ENCODE measurements around the gene KLLN. TPM values are rescaled to one million over a fixed set of nuclear protein-coding genes. Genes with fewer than 3 reads are reported as not detected.
A peak's percentile ranks its signal among the peaks of the same experiment; 100 is the strongest.

Gene KLLN
- total and polyA plus RNA-seq, 2 of the 13 experiments (the other 11 are each of a cell fraction or from before 2014, with no cell fraction given): 0.08 to 0.44 TPM

GRCh38 chr10:87878664-87879459 lies 15.5 kb upstream of the KLLN start:
- peaks cover 41% of the 10 kb centered on the region for H3K79me2 ChIP-seq (ENCODE audit: insufficient read depth, low read length)
- H3K4me3 ChIP-seq (replicated peaks in 1 of 3; ENCODE audit: insufficient read depth in 1 of 3, low read depth in 2 of 3, low read length in 3 of 3): no peak overlapping the region
- H3K9me3 ChIP-seq (ENCODE audit: low read length): no peaks in the 10 kb centered on the region
- CTCF ChIA-PET (ENCODE audit: low intra/inter-chr PET ratio, low total read pairs): no interaction called here
- no peak overlapping the region for H3K4me2 ChIP-seq (ENCODE audit: low read depth, low read length)
- BruUV-seq (replicated peaks): no TSS peak
- 0 out of 5 replicates have a peak, but pooled peaks cover 0 to 3% of the 10 kb centered on the region in 2 experiments for H3K36me3 ChIP-seq (replicated peaks in 1 of 2; ENCODE audit: control insufficient read depth in 1 of 2, insufficient read depth in 2 of 2, low read length in 2 of 2)
- H3K27ac ChIP-seq (ENCODE audit: extremely low read length, insufficient read depth, low read length): no peak overlapping the region
- DNase-seq (ENCODE audit: low spot score): no peak
- H3K9ac ChIP-seq (ENCODE audit: insufficient read depth, low read depth, low read length): no peak overlapping the region
- no peak for ATAC-seq
- peaks cover 5% of the 10 kb centered on the region; the same call in 1 of the 2 replicates for H4K20me1 ChIP-seq (ENCODE audit: insufficient read depth, low read length)
- POLR2A ChIA-PET: interaction anchor here (1.2 kb wide), 1 partner anchor 17 kb away, joined by 3 read pairs; no protein-coding TSS in a partner anchor
- WGBS (ENCODE audit: low lambda C conversion rate): 95% methylated on average over 9 of the region's 9 CpGs
- peaks cover 4% of the 10 kb centered on the region for H3K4me1 ChIP-seq (ENCODE audit: insufficient read depth, low read length)
- TF ChIP-seq MAFF (IDR thresholded peaks at IDR 0.05; ENCODE audit: low read depth, low read length) (peak; percentile 87), ZNF614 (CRISPR knock-in tag; IDR thresholded peaks at IDR 0.05; ENCODE audit: borderline replicate concordance) (no peak), TCF12 (IDR thresholded peaks at IDR 0.05) (no peak), TCF12 (CRISPR knock-in tag; IDR thresholded peaks at IDR 0.05) (no peak), ZNF224 (CRISPR knock-in tag; IDR thresholded peaks at IDR 0.05) (no peak), MAFK (conservative IDR thresholded peaks at IDR 0.05 in 1 of 2, IDR thresholded peaks at IDR 0.05 in 1 of 2; ENCODE audit: low read length in 2 of 2) (peak; percentile 74 to 89)
- H2AFZ ChIP-seq (ENCODE audit: low read length): no peak overlapping the region
- in situ Hi-C loops (cut with HindIII; ENCODE audit: extremely low pct_ligation_motif_present, low pct_unique_long_range_greater_than_20kb): no loop called here
- intact Hi-C loops (cut with micrococcal nuclease; ENCODE audit: unreplicated experiment): no loop called here
- no peaks in the 10 kb centered on the region for H3K27me3 ChIP-seq (ENCODE audit: control insufficient read depth in 1 of 2, insufficient read depth in 2 of 2, low read length in 2 of 2)
- no peak for FAIRE-seq

DNA sequence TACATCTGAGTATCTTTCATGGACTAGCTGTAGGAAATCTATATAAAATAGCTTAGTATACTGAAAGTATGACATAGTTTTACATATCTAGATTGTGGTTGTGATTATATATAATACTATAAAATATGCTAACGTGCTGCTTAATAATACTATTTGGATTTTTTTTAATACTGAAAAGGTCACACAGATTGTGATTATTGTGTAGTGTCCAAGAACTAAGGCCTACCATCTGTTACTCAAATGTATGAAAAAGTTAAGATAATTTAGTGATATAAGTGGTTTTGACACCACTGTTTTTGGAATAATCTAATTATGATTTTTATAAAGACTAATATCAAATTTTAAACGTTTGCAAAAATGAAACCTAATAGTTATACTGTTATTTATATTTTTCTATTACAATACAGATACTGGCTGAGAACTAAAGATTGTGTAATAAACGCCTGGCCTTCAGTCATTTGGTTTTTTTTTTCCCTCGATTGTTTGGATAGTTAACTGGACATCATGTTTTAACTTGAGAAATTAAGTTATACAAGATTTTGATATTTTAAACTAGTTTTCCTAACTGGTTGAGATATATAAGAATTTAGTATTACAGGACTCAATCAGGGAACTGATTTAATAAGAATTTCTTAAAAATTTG lies 12.7 kb upstream of the KLLN start:
- Histone ChIP-seq H4K20me1 (ENCODE audit: insufficient read depth, low read length) (peaks cover 14% of the 10 kb centered on the region; the same call in 1 of the 2 replicates), H3K79me2 (ENCODE audit: insufficient read depth, low read length) (peaks cover 60% of the 10 kb centered on the region), H3K9ac (ENCODE audit: insufficient read depth, low read depth, low read length) (no peak overlapping the region), H3K4me2 (ENCODE audit: low read depth, low read length) (no peak overlapping the region), H3K27ac (ENCODE audit: extremely low read length, insufficient read depth, low read length) (no peak overlapping the region), H3K9me3 (ENCODE audit: low read length) (no peaks in the 10 kb centered on the region), H2AFZ (ENCODE audit: low read length) (no peak overlapping the region), H3K27me3 (ENCODE audit: control insufficient read depth in 1 of 2, insufficient read depth in 2 of 2, low read length in 2 of 2) (no peaks in the 10 kb centered on the region), H3K36me3 (replicated peaks in 1 of 2; ENCODE audit: control insufficient read depth in 1 of 2, insufficient read depth in 2 of 2, low read length in 2 of 2) (peaks cover 0 to 3% of the 10 kb centered on the region in 2 experiments; a peak in 1 of 5 replicates), H3K4me1 (ENCODE audit: insufficient read depth, low read length) (peaks cover 21% of the 10 kb centered on the region), H3K4me3 (replicated peaks in 1 of 3; ENCODE audit: insufficient read depth in 1 of 3, low read depth in 2 of 3, low read length in 3 of 3) (no peak overlapping the region)
- no TSS peak for BruUV-seq (replicated peaks)
- ATAC-seq: no peak
- in situ Hi-C loops (cut with HindIII; ENCODE audit: extremely low pct_ligation_motif_present, low pct_unique_long_range_greater_than_20kb): no loop called here
- ChIA-PET CTCF (ENCODE audit: low intra/inter-chr PET ratio, low total read pairs) (no interaction called here), POLR2A (interaction anchor here (6.6 kb wide), 1 partner anchor 14 kb away, joined by 26 read pairs; the partner anchor contains the start of genes KLLN and PTEN)
- 87% methylated on average over 4 of the region's 4 CpGs for WGBS (ENCODE audit: low lambda C conversion rate)
- FAIRE-seq: no peak
- TF ChIP-seq CEBPB (IDR thresholded peaks at IDR 0.05; ENCODE audit: borderline replicate concordance, low read depth, low read length) (peak; percentile 43; the same call in 1 of the 2 replicates), CBX5 (CRISPR knock-in tag; IDR thresholded peaks at IDR 0.05; ENCODE audit: borderline replicate concordance) (no peak)
- intact Hi-C loops (cut with micrococcal nuclease; ENCODE audit: unreplicated experiment): no loop called here
- DNase-seq (ENCODE audit: low spot score): no peak

Measured in HepG2 (cell line).